OCI-LY3 (cell line): Measurements from ENCODE around the gene TBX2.
"Not testable (repeated sequence)": the region's sequence is repeated elsewhere in the genome, so short reads cannot be mapped to it uniquely, and the experiment has no call there.

Experiments used
- CTCF ChIP-seq: fragments of 200-600, 300-600 bp; sonication (generic); IDR thresholded peaks from 2 replicates; pipeline ENCODE4 v1.5.1; 2014; ENCODE audit warnings: antibody characterized with exemption, low read length, low read depth
- EZH2phosphoT487 ChIP-seq: fragments of 200-600 bp; shearing (Covaris generic); IDR thresholded peaks from 2 replicates; pipeline ENCODE4 v1.6.1; 2018; ENCODE audit warnings: antibody characterized with exemption, mixed run types, low read depth

DNA sequence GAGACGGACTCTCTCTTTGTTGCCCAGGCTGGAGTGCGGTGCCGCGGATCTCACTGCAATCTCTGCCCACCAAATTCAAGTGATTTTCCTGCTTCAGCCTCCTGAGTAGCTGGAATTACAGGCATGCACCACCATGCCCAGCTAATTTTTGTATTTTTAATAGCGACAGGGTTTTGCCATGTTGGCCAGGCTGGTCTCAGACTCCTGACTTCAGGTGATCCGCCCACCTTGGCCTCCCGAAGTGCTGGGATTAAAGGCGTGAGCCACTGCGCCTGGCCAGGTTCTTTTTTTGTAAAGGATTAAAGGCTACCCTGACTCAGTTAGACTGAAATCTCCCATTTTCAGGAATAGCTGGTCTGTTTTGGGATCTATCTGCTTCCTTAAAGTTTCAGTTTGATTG lies 40.1 kb upstream of the TBX2 start:
- not testable (repeated sequence) for TF ChIP-seq CTCF, EZH2phosphoT487
